Thymus (tissue), 11 donors: ENCODE results near the gene ZNF419. TPM values are rescaled to one million over a fixed set of nuclear protein-coding genes. Genes with fewer than 3 reads are reported as not detected.
"Not testable (repeated sequence)": the region's sequence is repeated elsewhere in the genome, so short reads cannot be mapped to it uniquely, and the experiment has no call there.

Experiments
- DNase-seq, 9 donors: peaks; one replicate each; pipeline ENCODE4 v3.0.0-alpha.2; 2013; ENCODE audit warnings: low spot score in 9 of 9, low read depth in 6 of 9, missing footprints in 1 of 9
- H3K27ac ChIP-seq, 2 donors: one replicate each; pipeline ENCODE4 v1.5.1; 2013; ENCODE audit warnings: control low read depth in 1 of 2, low read depth in 1 of 2, low read length in 1 of 2, mild to moderate bottlenecking in 1 of 2, moderate library complexity in 1 of 2
- H3K27me3 ChIP-seq, 2 donors: one replicate each; pipeline ENCODE4 v1.5.1; 2013; ENCODE audit warnings: low read length in 1 of 2; ENCODE audit not compliant: control insufficient read depth in 2 of 2, insufficient read depth in 1 of 2
- H3K36me3 ChIP-seq, 2 donors: one replicate each; pipeline ENCODE4 v1.5.1; 2013; ENCODE audit warnings: low read length in 1 of 2, mild to moderate bottlenecking in 1 of 2, moderate library complexity in 1 of 2; ENCODE audit not compliant: control insufficient read depth in 2 of 2, insufficient read depth in 2 of 2
- H3K4me1 ChIP-seq, 2 donors: one replicate each; pipeline ENCODE4 v1.5.1; 2013; ENCODE audit warnings: low read length in 2 of 2; ENCODE audit not compliant: control insufficient read depth in 2 of 2, insufficient read depth in 2 of 2
- H3K4me3 ChIP-seq, 2 donors: one replicate each; pipeline ENCODE4 v1.5.1; 2013; ENCODE audit warnings: low read length in 2 of 2, control low read depth in 1 of 2, mild to moderate bottlenecking in 1 of 2
- H3K9me3 ChIP-seq, 2 donors: one replicate each; pipeline ENCODE4 v1.5.1; 2013; ENCODE audit warnings: low read length in 1 of 2, mild to moderate bottlenecking in 1 of 2; ENCODE audit not compliant: control insufficient read depth in 2 of 2, insufficient read depth in 1 of 2
- WGBS: extraction: QIAGEN DNeasy Blood & Tissue Kit; methylation state at CpG from one replicate; pipeline ENCODE4 v1.1.7; 2013; 5-methylcytosine and 5-hydroxymethylcytosine counted together
- polyA plus RNA-seq: library from polyadenylated mRNA; stranded (reverse); fragments of 200-250 nt; gene quantifications from one replicate; pipeline ENCODE4 v1.2.3, GENCODE V29; 2013
- total RNA-seq: library from RNA; stranded (reverse); fragments of 120-200 nt; gene quantifications from one replicate; pipeline ENCODE4 v1.2.4, GENCODE V29; 2013
- donor health status: healthy.

The ZNF419 gene
- total and polyA plus RNA-seq, 2 donors, result 10.7 to 12.2 TPM

DNA sequence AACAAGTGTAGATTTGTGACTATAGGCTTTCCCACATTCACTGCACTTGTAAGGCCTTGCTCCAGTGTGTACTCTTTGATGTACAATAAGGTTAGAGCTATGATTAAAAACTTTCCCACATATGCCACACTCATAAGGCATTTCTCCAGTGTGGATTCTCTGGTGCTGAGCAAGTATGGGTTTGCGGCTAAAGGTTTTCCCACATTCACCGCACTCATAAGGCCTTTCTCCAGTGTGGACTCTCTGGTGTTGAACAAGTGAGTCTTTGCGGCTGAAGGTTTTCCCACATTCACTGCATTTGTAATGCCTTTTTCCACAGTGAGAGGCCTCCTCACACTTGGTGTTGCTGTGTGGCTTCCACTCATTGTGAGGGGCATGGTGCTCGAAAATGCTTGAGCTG lies 13.9 kb upstream of the ZNF419 start:
- peaks cover 19 to 50% of the 10 kb centered on the region in 2 donors for H3K9me3 ChIP-seq
- no peak overlapping the region for H3K4me3 ChIP-seq
- H3K27me3 ChIP-seq, result no peaks in the 10 kb centered on the region
- no peak overlapping the region for H3K27ac ChIP-seq
- H3K36me3 ChIP-seq, result peaks cover 17 to 18% of the 10 kb centered on the region in 2 donors
- peaks cover 4 to 10% of the 10 kb centered on the region in 2 donors for H3K4me1 ChIP-seq
- WGBS, result 98% methylated on average over 4 of the region's 4 CpGs
- no peak for DNase-seq

DNA sequence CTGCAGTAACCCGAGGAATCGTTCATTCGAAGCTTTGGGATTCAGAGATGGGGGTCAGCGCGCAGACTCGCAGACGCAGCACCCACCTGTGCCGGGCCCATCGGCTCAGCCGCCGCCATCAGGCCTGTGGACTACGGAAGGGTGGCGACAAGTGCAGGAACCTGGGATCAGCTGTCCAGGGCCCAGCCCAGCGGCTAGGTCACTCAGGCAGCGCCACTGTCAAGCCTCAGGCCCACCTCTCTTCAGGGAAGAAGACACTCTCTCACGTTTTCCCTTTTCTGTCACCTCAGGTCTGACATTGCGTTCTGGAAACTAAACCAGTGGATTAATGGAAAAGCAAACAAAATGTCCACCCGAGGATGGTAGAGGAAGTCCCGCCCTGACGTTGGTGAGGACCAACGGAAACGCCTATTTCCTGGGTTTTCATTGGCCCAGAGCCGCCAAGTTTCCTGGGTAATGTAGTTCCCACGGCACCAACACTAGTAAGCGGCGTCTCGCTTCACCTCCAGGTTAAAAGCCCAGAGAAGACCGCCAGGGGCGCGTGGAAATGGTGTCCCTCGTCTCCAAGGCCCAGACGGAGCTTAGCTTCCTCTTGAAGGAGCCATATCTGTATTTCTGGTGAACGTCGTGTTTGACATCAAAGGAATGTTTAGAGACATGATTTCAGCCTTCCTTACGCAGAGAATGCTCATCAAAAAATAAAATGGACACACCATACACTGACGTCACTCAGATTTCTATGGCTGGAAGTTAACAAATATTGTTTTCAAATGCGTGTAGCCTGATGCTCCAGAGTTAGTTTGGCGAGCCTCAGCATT lies 10.2 kb upstream of the ZNF419 start, which contains the start of gene ZNF772:
Gene ZNF772, minus strand, starts transcription at position 376 of the 818 bp plus-strand sequence. Its CDS starts 257 bp downstream, at position 119.
- H3K36me3 ChIP-seq, result peaks cover 17 to 18% of the 10 kb centered on the region in 2 donors
- peak within 1 kb of the TSS; percentile 55 to 56 for H3K27ac ChIP-seq
- no peaks in the 10 kb centered on the region for H3K27me3 ChIP-seq
- WGBS, result 12% methylated on average over 38 of the region's 38 CpGs
- DNase-seq, result peak; percentile 58 to 95 (median 83)
- peaks cover 19 to 53% of the 10 kb centered on the region in 2 donors for H3K9me3 ChIP-seq
- H3K4me3 ChIP-seq, result peak within 1 kb of the TSS; percentile 58 to 68
- H3K4me1 ChIP-seq, result peaks cover 4 to 10% of the 10 kb centered on the region in 2 donors

DNA sequence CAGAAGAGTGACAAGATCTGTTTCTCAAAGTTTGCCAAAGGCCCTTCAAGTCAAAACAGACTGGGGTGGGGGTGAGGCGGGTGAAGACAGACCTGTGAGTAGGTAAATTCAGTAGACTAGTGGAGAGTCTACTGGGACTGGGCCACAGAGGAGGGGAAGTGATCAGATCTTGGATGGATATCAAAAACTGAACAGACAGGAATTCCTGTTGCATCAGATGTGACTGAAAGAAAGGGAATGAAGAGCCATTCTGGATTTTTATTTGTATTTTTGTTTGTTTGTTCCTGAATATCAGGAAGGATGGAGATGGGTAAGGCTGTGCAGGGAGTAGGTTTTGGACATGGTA lies 722 bp downstream of the ZNF419 start:
- H3K9me3 ChIP-seq, H3K4me3 ChIP-seq, H3K27me3 ChIP-seq, DNase-seq, H3K4me1 ChIP-seq, H3K27ac ChIP-seq: not testable (repeated sequence)
- peaks cover 15 to 27% of the 10 kb centered on the region in 2 donors for H3K36me3 ChIP-seq
- no CpG with 5 or more reads among the region's 1 CpG for WGBS

DNA sequence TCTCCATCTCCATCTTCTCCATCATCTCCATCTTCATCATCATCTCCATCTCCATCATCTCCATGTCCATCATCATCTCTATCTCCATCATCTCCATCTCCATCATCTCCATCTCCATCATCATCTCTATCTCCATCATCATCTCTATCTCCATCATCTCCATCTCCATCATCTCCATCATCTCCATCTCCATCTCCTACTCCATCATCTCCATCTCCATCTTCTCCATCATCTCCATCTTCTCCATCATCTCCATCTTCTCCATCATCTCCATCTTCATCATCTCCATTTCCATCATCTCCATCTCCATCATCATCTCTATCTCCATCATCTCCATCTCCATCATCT lies 11.8 kb downstream of the ZNF419 start:
- H3K36me3 ChIP-seq, H3K4me3 ChIP-seq, DNase-seq, H3K27me3 ChIP-seq, H3K27ac ChIP-seq, H3K4me1 ChIP-seq: not testable (repeated sequence)
- H3K9me3 ChIP-seq, result peaks cover 1 to 25% of the 10 kb centered on the region in 2 donors

DNA sequence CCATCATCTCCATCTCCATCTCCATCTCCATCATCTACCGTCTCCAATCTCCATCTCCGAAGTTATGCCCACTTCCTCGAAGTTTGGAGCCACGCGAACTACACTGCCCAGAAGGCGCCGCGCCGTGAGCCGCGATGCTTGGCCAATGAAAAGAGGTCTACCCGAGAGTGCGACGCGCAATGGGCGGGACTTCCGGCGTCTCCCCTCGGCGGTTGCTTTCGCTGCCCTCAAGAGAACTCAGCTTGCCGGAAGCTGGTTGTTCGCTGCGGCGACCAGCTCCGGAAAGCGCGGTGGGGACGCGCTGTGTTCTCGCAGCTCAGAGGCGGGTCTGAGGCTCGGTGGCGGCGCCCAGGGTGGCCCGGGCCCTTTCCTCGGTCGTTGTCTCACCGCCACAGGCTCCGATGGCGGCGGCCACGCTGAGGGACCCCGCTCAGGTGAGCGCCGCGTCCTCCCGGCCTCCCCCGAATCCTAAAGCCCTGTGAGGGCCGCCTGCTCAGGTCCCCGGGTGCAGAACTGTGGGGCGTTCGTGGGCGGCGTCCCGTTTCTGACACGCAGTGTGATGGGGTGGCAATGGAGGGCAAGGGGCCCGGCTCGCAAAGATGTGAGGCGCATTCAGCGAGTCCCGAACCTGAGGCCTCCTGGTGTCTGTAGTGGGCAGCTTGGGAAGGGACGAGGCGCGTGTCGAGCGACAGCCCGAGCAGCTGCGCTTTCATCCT lies 12.3 kb downstream of the ZNF419 start, which contains the start of gene ZNF773:
Gene ZNF773, plus strand, starts transcription at position 259 of the 716 bp plus-strand sequence. Its CDS starts 143 bp downstream, at position 402.
- not testable (repeated sequence) for H3K4me1 ChIP-seq, H3K27me3 ChIP-seq
- peak; percentile 92 to 98 (median 94) for DNase-seq
- Histone ChIP-seq H3K27ac (peak within 1 kb of the TSS; percentile 81 to 95), H3K9me3 (peaks cover 1 to 25% of the 10 kb centered on the region in 2 donors), H3K4me3 (peak within 1 kb of the TSS; percentile 65 to 68), H3K36me3 (peaks cover 9 to 12% of the 10 kb centered on the region in 2 donors)
- WGBS, result under 1% methylated on average over 60 of the region's 69 CpGs

DNA sequence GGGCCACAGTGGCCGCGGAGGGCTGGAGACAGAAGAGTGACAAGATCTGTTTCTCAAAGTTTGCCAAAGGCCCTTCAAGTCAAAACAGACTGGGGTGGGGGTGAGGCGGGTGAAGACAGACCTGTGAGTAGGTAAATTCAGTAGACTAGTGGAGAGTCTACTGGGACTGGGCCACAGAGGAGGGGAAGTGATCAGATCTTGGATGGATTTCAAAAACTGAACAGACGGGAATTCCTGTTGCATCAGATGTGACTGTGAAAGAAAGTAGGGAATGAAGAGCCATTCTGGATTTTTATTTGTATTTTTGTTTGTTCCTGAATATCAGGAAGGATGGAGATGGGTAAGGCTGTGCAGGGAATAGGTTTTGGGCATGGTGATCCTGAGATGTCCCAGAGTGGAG lies 12.8 kb downstream of the ZNF419 start:
- Histone ChIP-seq H3K4me3 (peak overlapping the region in 1 of 2 donors; percentile 28), H3K9me3 (peaks cover 3 to 25% of the 10 kb centered on the region in 2 donors), H3K36me3 (peaks cover 13 to 18% of the 10 kb centered on the region in 2 donors)
- not testable (repeated sequence) for H3K4me1 ChIP-seq, H3K27me3 ChIP-seq, DNase-seq, H3K27ac ChIP-seq
- WGBS, result 31% methylated on average over 1 of the region's 4 CpGs

DNA sequence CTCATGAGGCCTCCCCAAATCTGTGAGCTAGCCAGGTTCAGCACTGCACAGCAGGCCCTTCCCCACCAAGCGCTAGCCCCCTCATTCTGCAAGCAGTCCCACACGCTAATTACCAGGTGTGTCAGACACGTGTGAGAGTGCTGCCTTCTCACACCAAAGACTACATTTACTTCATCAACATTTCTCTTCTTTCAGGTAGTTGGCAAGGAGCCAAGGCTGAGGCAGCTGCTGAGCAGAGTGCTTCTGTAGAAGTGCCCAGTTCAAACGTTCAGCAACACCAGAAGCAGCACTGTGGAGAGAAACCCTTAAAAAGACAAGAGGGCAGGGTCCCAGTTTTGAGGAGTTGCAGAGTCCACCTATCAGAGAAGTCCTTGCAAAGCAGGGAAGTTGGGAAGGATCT lies 18.6 kb downstream of the ZNF419 start:
- no peak for DNase-seq

DNA sequence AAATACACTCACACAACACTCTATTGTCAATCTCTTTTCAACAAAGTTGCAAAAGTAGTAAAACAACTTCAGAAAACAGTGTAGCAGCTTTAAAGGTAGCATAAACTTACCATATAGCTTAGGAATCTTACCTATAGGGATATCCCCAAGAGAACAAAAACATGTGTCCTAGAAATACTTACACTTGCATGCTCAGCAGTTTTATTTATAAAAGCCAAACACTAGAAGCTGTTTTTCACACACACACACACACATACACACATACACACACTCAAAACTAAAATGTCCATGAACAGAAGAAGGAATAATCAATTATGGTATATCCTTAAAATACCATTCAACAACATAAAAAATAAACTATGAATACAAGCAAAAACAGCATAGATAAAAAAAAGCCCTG lies 23.9 kb downstream of the ZNF419 start:
- peaks cover 9 to 30% of the 10 kb centered on the region in 2 donors for H3K36me3 ChIP-seq
- H3K4me1 ChIP-seq, result no peaks in the 10 kb centered on the region

More for the DNA sequence above, 18.6 kb downstream of the ZNF419 start:
- WGBS, result 98% methylated on average over 4 of the region's 4 CpGs
- Histone ChIP-seq H3K4me1 (no peaks in the 10 kb centered on the region), H3K9me3 (peaks cover 14 to 33% of the 10 kb centered on the region in 2 donors), H3K36me3 (peaks cover 31 to 44% of the 10 kb centered on the region in 2 donors), H3K27ac (no peak overlapping the region), H3K27me3 (no peaks in the 10 kb centered on the region), H3K4me3 (no peak overlapping the region)

DNA sequence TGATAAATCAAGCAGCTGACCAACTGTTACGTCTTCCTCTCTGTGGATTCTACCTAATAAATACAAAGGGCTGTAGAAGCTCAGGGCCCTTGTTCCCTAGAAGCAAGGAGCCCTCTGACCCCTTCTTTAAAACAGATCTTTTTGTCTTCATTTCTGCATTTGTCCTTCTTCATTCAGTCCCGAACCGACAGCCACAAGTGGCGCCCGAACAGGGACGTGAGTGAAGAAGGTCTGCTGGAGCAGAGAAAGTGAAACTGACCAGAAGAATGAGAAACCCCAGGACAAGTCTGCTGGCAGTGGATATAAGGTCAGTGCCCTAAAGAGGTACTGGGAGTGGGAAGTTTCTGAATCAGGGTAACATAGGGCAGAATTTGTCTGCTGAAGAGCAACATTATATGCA lies 25.3 kb downstream of the ZNF419 start:
- Histone ChIP-seq H3K27me3 (no peaks in the 10 kb centered on the region), H3K36me3 (peaks cover 0 to 22% of the 10 kb centered on the region in 2 donors), H3K4me3 (no peak overlapping the region), H3K9me3 (peaks cover 15 to 21% of the 10 kb centered on the region in 2 donors), H3K27ac (no peak overlapping the region), H3K4me1 (no peaks in the 10 kb centered on the region)
- 98% methylated on average over 6 of the region's 6 CpGs for WGBS
- DNase-seq, result peak in 1 of 9 donors; percentile 39

More for the DNA sequence above, 23.9 kb downstream of the ZNF419 start:
- Histone ChIP-seq H3K27ac (no peak overlapping the region), H3K27me3 (no peaks in the 10 kb centered on the region), H3K4me3 (no peak overlapping the region), H3K9me3 (peaks cover 18 to 21% of the 10 kb centered on the region in 2 donors)
- DNase-seq, result no peak
